DMS79 treated with DMSO at 0.1 percent for 48 hours (cell line): Measurements from ENCODE around the gene CD200R1L.

Source experiments
- DNase-seq: peaks from one replicate; lab custom pipeline; 2025; lab: John Stamatoyannopoulos, UW

The CD200R1L gene

DNA sequence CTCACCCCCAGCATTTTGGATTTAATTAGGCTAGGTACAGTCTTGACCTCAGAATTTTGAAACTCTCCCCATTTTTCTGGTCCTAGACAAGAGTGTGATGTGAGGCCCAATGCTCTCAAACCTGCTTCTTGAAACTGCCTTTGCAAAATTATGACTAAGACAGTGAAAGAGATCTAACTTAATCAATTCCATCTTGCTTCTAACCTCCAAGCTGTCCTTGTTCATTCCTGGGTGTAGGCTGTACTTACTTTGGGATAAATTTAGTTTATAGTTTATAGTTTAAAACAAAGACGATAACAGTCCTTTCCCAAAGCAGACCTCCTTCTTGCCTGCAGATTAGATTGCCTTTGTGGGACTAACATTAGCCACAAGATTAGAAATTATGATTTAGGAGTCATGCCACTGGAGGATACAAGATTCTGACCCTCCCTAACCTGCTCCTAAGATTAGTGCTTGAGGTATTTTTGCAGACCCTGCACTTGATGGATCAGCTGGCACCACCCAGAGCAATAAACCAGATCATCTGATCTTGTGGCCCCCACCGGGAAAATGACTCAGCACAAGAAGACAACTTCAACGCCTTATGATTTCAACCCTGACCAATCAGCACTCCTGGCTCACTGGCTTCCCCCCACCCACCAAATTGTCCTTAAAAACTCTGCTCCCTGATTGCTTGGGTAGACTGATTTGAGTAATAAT is 59.6 kb downstream of the CD200R1L start:
- no peak for DNase-seq

DNA sequence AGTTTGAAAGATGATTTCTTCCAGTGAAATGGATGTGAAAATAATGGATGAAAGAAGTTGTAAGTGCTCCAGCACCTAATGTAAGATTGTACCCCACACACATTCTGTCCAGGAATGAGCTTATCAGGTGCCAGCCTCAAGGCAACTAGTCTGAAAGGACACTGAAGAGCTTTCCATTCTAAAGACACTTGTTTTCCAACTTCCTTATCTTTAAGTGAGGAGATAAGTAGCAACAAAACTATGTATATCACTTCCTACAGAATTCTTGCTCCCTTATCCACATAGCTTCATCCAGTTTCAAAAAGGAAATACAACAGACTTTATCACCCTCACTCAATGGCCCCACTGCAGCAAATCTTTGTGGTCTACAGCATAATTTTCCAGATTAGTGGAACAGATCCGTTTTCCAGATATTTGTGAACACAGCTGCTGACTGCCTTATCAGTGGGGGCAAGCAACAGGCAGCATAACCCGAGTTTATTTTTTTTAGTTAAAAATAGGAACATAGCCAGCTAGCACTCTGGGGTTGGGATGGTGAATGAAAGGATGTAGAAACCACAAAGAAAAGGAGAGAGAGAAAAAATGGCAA is 60.6 kb downstream of the CD200R1L start:
- DNase-seq: no peak

DNA sequence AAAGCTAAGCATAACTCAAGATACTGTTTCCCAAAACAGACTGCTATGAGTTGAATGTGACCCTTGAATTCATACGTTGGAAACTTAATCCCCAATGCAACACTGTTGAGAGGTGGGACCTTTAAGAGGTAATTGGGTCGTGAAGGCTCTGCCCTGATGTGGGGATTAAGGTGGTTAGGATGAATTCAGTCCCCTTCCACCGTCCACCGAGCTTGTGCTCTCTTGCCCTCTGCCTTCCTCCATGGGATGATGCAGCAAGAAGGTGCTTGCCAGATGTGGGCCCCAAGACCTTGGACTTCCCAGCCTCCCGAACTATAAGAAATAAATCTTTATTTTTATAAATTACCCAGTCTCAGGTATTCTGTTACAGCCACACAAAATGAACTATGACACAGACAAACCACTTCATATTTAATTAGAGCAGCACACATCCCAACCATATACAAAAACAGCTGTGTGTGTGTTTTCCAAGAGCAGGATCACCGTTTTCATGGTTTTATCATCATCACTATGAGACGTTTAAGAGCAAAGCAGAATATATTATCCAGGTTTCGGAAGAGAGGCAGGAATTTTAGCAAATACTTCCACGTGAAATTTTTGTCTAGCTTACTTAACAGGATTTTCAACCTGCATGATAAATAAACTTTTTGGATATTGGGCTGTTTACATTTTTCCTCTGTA is 61.2 kb downstream of the CD200R1L start:
- no peak for DNase-seq

DNA sequence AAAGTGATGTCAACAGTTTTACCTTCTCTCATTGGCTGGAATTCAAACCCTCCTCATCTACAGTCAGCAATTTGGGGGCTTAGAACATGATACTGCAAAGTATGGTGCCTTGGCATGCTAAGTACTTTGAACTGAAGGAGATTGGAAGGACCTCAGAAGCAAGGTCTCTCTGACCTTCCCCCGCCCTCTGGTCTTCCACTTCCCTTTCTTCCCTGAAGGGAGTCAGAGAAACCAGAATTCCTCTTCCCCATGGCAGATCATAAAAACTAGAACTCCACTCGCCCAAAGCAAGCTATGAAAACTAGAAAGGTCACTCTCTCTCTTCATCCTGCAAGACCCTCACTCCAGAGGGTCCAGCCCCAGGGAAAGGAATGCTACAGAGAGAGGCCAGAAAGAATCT is 64.2 kb downstream of the CD200R1L start:
- no peak for DNase-seq

DNA sequence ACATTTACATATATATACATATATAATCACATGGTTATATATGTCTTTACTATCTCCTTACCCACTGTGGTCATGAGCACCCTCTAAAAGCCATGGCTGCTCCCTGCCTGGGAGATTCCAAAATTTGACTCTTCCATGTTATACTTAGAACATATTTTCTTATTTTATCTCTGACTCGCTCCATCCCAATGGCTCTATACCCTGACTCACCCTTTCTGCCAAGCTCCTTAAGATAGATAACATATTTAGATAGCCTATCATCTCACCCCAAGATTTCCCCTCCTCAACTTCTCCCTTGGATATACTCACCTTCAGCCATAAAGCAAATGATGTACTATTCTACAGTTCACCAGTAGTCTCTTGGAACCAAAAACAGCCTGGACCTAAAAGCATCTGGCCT is 65.1 kb downstream of the CD200R1L start:
- no peak for DNase-seq

DNA sequence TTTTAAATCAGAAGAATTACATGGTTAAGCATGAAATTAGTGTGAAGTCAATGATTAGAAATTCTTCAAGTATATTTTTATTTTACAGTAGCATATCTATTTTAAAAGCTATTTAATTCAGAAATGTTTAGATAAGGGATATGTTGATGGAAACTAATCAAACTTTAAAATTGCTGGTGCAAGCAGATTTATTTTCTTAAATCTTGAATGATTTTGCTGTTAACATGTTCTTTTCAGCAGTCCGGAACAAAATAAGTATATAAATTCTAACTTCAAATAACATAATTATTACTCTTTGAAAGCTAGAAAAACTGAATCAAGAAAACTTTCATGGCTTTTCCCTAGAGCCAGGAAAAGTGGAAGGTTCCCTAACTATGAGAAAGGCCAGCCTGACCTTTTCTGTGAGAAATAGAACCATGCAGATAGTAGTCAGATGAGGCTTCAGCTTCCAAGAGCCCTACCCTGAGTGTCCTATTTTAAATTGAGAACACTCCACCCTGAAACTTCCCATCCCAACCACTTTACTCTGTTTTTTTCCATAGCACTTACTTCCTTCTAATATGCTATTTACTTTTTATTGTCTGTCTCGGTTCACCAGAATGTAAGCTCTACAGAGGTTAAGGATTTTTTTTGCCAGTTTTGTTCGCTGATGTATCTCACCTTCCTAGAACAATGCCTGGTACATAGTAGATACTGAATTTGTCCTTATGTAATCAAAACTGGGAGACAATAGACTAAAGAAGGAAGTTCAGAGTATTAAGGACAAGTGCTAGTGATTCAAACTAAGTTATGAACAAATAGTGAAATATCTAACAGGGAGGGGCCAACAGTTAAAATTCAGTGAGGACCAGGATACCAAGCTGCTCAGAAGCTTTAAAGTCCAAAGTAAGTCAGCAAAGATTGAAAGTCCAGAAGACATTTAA is 66.8 kb downstream of the CD200R1L start:
- DNase-seq: no peak

DNA sequence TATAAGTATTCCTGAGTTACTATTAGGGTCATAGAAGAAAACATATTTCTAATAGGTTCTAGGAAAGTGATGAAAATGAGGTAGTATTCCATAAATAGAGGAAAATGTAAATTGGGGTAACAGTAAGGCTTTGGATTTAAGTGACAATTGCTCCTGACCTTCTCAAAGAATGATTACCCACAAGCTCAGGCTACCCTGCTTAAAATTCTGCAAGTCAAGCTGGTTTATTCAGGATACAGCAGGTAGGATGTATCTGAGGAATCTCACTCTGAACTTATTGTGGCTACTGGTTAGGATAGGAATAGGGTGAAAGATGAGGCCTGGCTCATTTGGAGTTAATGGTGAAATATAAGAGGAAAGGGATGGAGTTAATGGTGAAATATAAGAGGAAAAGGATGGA is 67.7 kb downstream of the CD200R1L start:
- no peak for DNase-seq

DNA sequence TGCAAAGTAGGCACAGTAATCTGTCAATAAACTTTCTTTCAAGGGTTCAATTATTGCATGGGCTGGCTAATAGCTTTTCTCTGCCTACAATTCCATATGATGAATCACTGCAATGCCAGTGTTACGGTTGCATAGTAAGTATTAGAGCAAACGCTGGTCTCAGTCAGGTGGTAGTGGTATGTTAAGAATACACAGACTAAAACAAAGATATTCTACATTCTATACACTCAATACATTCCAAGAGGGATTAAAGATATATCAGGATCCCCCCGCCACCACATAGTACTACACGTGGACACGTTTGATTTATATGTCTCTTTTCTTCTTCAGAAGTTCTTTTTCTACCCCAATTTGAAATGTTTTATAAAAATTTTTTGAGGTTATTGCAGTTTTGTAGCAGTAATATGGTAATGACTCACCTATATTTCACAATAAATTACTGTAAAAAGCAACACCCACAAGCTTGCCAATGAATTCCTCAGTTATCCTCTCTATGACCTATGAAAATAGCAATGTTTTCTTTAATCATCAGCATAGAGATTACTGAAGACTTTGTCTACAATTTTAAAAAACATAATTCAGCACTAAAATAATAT is 68.2 kb downstream of the CD200R1L start:
- no peak for DNase-seq

DNA sequence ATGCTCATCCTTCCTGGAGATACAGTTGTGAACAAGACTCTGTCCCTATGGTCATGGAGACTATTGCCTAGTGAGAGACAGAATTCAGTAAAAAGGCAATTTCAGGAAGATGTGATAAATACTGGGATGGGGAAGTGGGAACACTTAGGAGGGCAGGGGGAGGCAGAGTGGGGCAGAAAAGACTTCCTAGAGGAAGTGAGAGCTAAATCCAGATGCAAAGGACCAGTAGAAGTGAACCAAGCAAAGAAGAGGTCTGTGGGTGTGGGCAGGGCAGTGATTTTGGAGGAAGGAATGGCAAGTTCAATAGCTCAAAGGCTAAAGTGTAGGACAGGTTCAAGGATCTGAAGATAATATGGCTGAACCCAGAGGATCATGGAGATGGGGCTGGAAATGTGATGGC is 68.9 kb downstream of the CD200R1L start:
- DNase-seq: no peak

DNA sequence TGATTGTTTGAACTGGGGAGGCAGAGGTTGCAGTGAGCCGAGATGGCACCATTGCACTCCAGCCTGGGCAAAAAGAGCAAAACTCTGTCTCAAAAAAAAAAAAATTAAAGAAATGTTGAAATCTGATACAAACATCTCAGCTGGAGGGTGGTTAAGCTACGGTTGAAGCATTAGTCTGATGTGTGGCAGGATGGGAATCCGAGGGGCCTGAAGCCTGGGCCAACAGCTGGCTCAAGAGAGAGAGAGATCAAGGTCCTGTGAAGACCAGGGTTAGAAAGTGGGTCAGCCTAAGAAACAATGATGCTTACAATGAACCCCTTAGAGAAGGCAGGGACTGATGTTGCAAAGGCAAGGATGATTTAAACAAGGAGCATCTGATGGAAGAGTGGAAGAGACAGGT is 69.8 kb downstream of the CD200R1L start:
- no peak for DNase-seq

DNA sequence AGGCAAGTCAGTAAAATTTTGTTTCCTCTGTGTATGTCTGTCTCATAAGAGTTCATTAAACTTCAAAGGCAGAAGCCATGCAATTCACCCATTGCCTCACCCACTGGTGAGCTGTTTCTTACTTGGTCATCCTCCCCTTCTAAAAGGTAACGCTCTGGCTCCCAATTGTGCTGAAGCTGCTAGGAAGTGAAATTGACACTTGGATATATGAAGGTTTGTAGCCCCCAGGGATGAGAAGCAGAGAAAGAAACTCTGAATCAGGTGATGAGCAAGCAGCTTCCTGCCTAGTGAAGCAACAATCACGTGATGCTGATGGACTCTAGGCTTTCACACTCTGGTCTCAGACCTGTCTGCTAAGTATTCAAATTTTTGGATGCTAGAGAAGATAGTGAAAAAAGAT is 70.7 kb downstream of the CD200R1L start:
- DNase-seq: no peak

DNA sequence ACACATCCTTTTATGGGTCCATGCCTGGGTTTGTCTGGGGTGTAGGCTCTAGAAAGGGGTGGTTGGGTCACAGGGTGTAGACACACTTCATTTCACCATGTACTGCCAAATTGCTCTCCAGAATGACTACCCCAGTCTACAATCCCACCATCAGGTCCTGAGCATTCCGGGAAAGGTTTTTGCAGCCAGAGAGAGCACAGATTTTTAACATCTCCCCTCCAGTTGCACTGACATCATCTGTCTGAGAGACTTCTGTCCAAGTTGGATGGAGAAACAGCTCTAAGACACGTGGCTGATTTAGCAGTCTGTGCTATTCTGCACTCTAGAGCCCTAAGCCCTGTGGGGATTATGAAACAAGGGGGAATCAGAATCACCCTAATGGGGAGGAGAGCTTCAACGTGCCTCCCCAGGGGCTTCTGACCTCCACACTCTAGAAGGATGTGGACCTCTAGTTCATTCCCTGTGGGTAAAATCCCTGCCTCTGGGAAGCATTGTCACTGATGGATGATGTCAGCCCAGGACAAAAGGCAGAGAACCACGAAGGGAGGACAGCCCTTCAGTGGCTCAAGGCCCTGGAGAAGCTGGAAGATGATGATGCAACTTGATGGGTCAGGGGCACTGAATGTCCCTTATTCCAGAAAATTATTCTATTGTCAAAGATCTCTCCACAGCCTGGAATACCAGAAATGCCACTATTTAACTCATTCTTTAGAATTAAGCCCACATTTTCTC is 71.5 kb downstream of the CD200R1L start:
- DNase-seq: no peak

DNA sequence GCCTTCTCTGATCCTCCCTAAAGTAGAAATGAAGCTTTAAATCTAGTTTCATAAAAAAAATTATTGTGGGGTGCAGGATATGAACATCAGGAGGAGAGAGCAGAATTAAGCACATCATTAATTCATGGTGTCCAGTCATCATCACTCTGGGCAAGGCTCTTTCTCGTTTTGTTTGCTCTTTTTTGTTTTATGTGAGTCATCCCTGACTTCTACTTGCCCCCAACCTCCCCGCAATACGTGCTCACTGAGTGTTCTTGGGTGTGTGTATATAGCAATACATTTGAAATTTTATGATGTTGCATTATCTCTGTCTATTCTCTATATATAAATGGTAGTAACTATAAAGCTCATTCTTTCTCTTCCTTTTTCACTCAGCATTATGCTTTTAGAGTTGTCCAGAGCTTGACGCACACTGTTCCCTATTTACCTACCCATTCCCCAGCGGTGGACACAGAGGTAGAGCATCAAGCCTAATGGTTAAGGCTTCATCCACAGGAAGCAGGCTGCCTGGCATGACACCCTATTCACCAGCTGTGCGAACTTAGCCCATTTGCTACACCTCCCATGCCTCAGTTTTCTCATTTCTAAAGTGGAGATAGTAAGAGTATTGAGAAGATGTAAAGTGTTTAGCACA is 72.3 kb downstream of the CD200R1L start:
- DNase-seq: no peak

DNA sequence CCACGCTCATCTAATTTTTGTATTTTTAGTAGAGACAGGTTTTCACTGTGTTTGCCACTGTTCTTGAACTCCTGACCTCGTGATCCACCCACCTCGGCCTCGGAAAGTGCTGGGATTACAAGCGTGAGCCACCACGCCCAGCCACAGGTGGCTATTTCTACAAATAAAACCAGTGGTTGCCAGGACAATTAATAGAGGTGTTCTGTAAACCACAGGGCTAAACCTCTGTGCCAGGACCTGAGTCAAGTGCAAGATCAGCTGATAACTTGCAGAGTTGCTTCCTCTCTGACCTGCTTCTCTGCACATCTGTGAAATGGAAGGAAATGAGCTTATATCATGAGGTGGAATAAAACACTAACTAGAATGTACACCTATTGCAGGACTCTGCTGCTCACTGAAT is 72.8 kb downstream of the CD200R1L start:
- DNase-seq: no peak

DNA sequence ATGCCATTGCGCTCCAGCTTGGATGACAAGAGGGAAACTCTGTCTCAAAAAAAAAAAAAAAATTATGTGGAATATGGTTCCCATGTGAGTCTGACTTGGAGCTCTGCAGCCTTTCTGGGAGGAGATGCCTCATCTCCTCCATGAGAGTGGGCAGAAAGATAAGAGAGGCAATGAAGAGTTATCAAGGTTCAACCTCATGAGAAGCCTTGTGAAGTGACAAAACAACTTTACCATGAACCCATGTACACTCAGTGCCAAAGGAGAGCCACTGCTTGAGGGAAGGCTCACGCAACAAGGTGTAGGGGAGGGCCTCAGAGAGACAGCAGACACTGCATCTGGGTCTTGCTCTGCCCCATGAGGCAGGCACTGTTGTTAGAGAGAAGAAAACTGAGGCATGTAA is 75.7 kb downstream of the CD200R1L start:
- DNase-seq: no peak

DNA sequence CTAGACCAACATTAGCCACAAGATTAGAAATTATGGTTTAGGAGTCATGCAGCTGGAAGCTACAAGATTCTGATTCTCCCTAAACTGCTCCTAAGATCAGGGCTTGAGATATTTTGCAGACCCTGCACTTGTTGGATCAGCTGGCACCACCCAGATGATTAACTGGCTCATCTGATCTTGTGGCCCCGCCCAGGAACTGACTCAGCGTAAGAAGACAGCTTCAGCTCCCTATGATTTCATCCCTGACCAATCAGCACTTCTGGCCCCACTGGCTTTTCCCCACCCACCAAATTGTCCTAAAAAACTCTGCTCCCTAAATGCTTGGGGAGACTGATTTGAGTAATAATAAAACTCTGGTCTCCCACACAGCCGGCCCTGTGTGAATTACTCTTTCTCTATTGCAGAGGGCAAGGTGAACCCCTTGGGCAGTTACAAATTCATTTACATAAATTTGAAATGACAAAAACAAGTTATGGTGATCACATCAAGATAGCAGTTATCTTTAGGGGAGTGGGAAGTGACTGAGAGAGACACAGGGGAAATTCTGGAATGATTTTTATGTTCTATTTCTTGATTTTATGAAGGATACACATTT is 76.5 kb downstream of the CD200R1L start:
- no peak for DNase-seq

DNA sequence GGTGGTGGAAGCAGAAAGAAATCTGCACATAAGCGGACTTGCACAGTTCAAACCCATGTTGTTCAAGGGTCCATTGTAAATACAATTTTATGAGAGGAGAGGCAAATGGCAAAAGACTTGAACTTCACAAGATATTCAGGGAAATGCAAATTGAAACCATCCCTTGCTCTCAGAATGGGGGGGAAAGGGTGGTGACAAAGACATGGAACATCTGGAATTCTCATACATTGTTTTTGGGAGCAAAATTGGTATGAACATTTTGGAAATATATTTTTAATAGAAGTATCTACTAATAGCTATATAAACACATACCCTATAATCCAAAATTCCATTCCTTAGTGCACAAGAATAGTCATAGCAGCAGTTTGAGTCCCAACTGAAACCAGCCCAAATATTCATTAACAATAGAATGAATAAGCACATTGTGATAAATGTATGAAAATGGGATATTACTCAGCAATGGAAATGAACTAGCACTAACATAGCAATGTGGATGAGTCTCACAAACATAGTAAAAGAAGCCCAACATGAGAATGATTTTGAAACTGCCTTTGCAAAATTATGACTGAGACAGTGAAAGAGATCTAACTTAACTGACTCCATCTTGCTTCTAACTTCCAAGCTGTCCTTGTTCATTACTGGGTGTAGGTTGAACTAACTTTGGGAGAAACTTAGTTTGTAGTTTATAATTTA is 77.2 kb downstream of the CD200R1L start:
- DNase-seq: no peak

DNA sequence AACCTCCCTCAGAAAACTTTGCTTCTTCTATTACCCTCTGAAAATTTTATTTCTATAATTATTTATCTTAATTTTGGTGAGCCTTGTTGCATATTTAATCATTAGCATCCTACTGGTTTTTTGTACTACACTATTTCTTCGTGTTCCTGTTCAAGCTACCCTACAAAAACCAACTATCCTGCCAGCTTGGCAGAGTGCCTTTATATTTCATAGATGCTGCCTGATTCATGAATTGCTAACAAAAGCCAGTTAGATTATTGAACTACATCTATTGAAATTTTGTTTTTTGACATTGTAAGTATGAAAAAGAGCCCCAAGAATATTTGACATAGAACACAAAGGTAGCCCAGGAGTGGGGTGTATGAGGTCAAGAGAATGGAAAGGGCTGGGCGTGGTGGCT is 78.9 kb downstream of the CD200R1L start:
- no peak for DNase-seq

DNA sequence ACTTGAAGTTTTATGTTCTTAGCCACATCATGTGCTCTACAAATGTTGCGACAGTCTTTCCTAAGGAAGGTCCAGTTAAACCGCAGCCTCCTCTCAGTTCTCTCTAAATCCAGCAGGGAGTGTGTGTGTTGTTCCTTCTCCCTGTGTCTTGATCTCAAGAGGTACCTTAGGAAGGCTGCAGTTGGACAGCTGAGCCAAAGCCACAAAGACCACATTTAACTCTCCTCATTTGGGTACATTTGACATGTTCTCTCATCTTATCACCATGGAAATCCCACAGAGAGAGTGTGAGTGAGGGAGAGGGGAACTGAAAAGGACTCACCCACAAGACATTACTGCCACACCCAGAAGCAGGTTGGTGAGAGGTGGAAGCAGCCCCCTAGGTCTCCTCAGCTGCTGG is 79.5 kb downstream of the CD200R1L start:
- DNase-seq: no peak
